DMS153 (cell line): ENCODE data around the gene SPAG16.
"Not testable (repeated sequence)": the region's sequence is repeated elsewhere in the genome, so short reads cannot be mapped to it uniquely, and the experiment has no call there.

Source experiments
- DNase-seq: peaks from one replicate; lab custom pipeline; 2025; lab: John Stamatoyannopoulos, UW

Gene SPAG16

GRCh38 chr2:213271947-213272346, 12.3 kb upstream of the SPAG16 start:
- no peak for DNase-seq

- DNase-seq: no peak
Measured at GRCh38 chr2:213274143-213274542, 10.1 kb upstream of the SPAG16 start.

GRCh38 chr2:213275265-213275664, 9.0 kb upstream of the SPAG16 start:
- no peak for DNase-seq

- not testable (repeated sequence) for DNase-seq
Measured at GRCh38 chr2:213277134-213277533, 7.1 kb upstream of the SPAG16 start.

GRCh38 chr2:213279116-213279620, 5.1 kb upstream of the SPAG16 start:
- DNase-seq: no peak

- no peak for DNase-seq
Measured at GRCh38 chr2:213279971-213280370, 4.3 kb upstream of the SPAG16 start.

GRCh38 chr2:213281156-213281555, 3.1 kb upstream of the SPAG16 start:
- DNase-seq: no peak

GRCh38 chr2:213285404-213285803, 1.1 kb downstream of the SPAG16 start:
- DNase-seq: no peak

GRCh38 chr2:213286161-213286560, 1.9 kb downstream of the SPAG16 start:
- no peak for DNase-seq

GRCh38 chr2:213288913-213289700, 4.8 kb downstream of the SPAG16 start:
- no peak for DNase-seq

- no peak for DNase-seq
Measured at GRCh38 chr2:213290501-213290900, 6.2 kb downstream of the SPAG16 start.

GRCh38 chr2:213296270-213296669, 12.0 kb downstream of the SPAG16 start:
- DNase-seq: no peak

GRCh38 chr2:213306316-213306942, 22.2 kb downstream of the SPAG16 start:
- DNase-seq: no peak

- DNase-seq: no peak
Measured at GRCh38 chr2:213315168-213315876, 31.1 kb downstream of the SPAG16 start.

GRCh38 chr2:213316001-213316735, 31.9 kb downstream of the SPAG16 start:
- DNase-seq: no peak

GRCh38 chr2:213317929-213318328, 33.7 kb downstream of the SPAG16 start:
- no peak for DNase-seq

- no peak for DNase-seq
Measured at GRCh38 chr2:213320604-213321003, 36.3 kb downstream of the SPAG16 start.

- no peak for DNase-seq
Measured at GRCh38 chr2:213336253-213336770, 52.0 kb downstream of the SPAG16 start.

GRCh38 chr2:213353419-213353818, 69.2 kb downstream of the SPAG16 start:
- no peak for DNase-seq

GRCh38 chr2:213376644-213377043, 92.4 kb downstream of the SPAG16 start:
- DNase-seq: no peak

GRCh38 chr2:213407027-213407426, 122.8 kb downstream of the SPAG16 start:
- not testable (repeated sequence) for DNase-seq
